Prostate gland (tissue), 2 donors: ENCODE data around the gene FNBP1.

ENCODE experiments used
- POLR2A ChIP-seq: fragments of 450-650 bp; IDR thresholded peaks from one replicate; pipeline ENCODE4 v1.6.1; 2016; ENCODE audit warnings: antibody characterized with exemption, mild to moderate bottlenecking
- TF ChIP-seq, protein P1 (sequence below), 4 experiments: fragments of 200-600 bp in 2 of 4; fragments of 450-650 bp in 2 of 4; sonication (generic) in 2 of 4; IDR thresholded peaks; 1 replicate in 3 of 4; 2 replicates in 1 of 4; pipeline ENCODE4 v1.5.1; 2016 to 2019; ENCODE audit warnings: antibody characterized with exemption in 4 of 4, mild to moderate bottlenecking in 2 of 4, moderate library complexity in 2 of 4

DNA sequence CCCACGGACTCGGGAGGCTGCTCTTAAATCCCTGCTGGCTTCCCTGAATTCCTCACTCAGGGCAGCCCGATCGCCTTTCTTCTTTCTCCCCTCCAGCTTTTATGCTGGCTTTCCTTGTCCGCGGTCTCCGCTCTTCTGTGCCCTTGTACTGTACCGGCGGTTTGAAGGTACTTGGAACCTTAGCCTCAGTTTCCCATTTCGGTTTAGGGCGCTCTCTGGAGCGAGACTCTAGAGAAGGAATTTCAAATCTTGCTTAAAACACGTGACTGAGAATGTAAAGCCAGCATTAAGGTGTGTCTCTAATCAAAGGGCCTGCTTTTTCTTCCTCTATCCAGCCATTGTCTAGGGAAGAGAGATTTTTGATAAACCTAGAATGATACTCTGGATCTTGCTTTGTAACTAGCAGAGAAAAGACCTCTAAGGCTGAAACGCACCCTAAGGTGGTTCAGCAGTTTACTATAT is 11.4 kb upstream of the FNBP1 start:
- no peak for TF ChIP-seq POLR2A
- TF ChIP-seq, protein P1, sequence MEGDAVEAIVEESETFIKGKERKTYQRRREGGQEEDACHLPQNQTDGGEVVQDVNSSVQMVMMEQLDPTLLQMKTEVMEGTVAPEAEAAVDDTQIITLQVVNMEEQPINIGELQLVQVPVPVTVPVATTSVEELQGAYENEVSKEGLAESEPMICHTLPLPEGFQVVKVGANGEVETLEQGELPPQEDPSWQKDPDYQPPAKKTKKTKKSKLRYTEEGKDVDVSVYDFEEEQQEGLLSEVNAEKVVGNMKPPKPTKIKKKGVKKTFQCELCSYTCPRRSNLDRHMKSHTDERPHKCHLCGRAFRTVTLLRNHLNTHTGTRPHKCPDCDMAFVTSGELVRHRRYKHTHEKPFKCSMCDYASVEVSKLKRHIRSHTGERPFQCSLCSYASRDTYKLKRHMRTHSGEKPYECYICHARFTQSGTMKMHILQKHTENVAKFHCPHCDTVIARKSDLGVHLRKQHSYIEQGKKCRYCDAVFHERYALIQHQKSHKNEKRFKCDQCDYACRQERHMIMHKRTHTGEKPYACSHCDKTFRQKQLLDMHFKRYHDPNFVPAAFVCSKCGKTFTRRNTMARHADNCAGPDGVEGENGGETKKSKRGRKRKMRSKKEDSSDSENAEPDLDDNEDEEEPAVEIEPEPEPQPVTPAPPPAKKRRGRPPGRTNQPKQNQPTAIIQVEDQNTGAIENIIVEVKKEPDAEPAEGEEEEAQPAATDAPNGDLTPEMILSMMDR (IDR thresholded peaks at IDR 0.05): no peak
